Fibroblast of skin of scalp (primary cell): ENCODE results near the gene TMEM167A. TPM values are rescaled to one million over a fixed set of nuclear protein-coding genes. Genes with fewer than 3 reads are reported as not detected.
A peak's percentile ranks its signal among the peaks of the same experiment; 100 is the strongest.

Experiments
- DNase-seq: peaks from one replicate; pipeline ENCODE4 v3.0.0-alpha.2; 2013
- polyA plus RNA-seq, 2 experiments: library from polyadenylated mRNA; unstranded; fragments of 120-200 nt; gene quantifications; one replicate each; pipeline ENCODE4 v1.2.1, GENCODE V29; 2013; ENCODE audit not compliant: insufficient read length in 2 of 2

The TMEM167A gene, protein sequence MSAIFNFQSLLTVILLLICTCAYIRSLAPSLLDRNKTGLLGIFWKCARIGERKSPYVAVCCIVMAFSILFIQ
- polyA plus RNA-seq (2013, experiment 1 of 2; ENCODE audit: insufficient read length): 122 TPM
- polyA plus RNA-seq (2013, experiment 2 of 2; ENCODE audit: insufficient read length): 128 TPM

DNA sequence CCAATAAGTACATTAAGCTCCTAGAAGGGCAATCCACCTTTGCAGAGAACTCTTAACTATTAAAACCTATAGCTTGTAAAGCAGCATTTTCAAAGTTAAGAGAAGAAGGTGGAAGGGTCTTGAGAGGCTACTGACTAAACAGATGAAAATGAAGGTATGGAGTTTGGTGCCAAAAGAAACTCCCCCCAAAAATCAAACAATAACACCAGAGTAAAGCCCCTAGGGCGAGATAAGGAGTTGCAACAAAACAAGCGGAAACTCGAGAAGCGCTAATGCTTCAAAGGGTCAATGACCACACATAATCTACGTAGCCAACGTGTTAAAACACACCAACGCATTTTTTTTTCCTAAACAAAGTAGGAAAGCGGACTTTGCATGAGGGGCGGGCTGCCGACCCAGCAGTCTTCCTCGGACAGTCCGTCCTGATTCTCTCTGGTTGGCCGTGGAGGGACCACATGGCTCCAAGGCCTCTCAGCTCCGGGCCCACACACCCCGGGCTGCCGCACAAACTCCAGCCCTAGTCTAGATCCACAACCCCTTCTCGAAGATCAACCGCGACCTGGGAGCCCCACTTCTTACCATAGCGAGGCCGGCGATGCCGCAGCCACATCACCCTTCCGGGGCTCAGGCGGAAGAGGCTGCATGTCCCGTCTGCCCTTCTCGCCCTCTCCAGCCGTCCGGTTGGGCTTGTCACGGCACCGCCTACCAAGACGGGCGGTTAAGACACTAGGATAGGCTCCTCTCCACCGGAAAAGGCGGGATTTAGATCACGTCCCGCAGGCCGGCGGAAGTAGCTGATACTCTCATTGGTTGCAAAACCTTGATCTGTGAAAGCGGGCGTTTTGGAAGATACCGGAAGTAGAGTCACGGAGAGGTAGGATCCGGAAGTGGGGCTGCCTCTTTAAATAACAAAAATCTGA, at the start of gene TMEM167A, which contains the start of gene XRCC4:
TSS of gene TMEM167A (minus strand) at position 653 of the 920 bp plus-strand sequence. CDS start at position 582, 71 bp downstream.
TSS of gene XRCC4 (plus strand) at position 806 of the 920 bp plus-strand sequence. CDS start 27,373 bp downstream, outside the sequence.
- peak; percentile 99 for DNase-seq

DNA sequence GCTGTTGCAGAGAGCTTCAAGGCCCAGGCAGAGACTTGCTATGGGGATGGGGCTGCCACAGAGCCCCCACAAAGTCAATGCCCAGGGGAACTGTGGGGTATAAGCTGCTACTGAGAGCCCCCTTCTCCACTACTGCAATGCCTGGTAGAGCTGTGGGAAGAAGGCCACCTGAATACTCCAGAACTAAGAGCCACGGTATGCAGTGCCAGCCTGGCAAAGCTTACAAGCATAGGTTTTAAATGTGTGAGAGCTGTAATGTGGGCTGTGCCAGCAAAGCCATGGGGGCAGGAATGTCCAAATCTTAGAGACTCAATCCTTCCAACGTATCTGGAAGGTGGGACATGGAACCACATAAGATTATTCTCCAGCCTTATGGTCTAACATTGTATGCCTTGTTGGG, 49.3 kb upstream of the TMEM167A start:
- DNase-seq: no peak

- DNase-seq: no peak
Observed at GRCh38 chr5:83125560-83125959, 48.4 kb upstream of the TMEM167A start.

DNA sequence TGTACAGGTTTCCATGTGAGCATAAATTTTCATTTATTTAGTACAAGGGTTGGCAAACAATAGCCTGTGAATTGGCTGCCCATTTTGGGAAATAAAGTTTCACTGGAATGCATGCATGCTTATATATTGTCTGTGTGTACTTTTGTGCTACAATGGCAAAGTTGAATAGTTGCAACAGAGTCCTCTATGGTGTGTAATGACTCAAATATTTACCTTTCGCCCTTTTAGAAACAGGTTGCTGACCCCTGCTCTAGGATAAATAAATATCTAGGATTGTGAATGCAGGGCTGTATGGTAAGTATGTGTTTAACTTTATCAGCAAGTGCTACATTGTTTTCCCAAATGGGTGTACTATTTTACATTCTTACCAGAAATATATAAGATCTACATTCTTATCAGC, 47.4 kb upstream of the TMEM167A start:
- no peak for DNase-seq

DNA sequence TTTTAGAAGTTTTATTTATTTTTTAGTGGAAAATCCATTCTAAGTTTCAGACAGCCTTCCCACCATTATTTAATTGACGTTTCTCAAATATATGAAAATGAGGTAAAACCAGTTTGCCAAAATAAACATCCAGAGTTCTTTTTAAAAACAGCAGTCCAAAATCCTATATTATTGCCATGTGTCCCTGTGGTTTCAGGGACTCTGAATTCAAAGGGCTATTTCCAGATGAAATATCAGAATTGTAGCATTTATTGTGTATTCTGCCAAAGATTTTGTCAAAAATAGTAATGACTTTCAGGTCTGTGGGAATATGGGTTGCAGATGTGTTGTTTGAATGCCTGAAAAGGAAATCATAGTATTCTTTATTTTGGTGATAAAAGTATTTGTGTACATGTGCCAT, 41.8 kb upstream of the TMEM167A start:
- DNase-seq: no peak

DNA sequence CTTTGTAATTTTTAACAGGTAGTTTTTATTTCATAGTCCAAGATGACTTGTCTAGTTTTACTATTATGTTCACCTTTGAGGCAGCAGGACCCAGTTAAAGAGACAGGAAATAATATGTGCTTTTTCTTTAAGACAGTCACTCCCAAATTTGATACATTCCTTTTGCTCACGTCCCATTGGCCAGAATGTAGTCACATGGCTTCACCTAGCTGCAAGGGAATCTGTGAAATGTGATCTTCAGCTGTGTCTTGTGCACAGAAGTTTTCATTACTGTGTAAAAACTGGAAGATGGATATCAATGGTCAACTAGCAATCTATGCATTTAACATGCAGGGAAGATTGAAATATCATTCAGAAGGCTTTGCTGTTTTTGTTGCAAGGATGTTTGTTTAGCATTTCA, 41.3 kb upstream of the TMEM167A start:
- DNase-seq: no peak

DNA sequence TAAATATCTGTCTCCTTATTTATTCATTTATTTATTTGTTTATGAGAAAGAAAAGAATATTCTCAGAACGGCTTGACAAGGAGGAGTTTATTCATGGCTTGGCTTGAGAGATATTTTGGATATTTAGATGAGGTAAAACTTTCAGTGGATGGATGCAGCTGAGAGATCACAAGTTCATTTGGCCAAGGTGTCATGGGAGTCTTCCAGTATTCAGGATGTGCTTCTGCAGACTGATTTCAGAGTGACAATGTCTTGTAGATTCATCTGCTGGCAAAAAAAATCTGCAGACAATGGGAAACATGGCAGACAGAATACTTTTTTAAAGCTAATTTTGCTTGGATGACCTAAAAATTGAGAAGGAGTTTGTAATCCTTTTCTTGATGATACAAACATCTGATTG, 38.6 kb upstream of the TMEM167A start:
- no peak for DNase-seq

GRCh38 chr5:83109380-83109779, 32.2 kb upstream of the TMEM167A start:
- DNase-seq: no peak

DNA sequence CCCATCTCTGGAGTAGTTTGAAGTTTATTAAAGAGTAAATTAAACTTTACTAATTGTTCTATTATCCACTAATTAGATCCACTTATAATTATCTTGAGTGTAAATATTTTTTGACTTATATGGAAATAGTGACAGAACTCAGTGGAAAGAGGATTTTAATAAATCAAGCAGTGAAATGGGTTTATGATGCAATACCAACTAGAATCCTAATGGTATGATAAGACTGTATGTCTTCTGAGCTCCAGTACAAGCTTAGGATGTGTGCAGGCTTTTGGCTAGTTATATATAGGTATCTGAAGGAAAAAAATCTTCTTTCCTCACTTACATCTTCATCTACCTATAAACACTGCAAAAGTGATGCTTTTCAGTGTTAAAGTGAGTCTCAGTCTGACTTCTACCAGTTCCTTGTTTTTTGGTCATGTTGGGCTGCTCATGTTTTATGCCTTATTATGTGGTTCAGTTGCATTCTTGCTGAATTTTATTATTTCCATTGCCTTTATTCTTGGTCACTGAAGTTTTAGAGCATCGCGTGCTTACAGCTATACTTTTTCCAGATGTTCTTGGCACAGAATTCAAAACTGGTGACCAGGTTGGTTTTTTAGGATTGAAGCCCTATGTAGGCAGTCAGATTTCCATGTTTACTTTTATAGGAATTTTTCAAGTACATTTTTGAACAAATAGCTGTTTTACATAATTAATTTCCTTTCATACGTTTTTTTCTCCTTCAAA, 30.7 kb upstream of the TMEM167A start:
- DNase-seq: peak; percentile 55

GRCh38 chr5:83104021-83104420, 26.8 kb upstream of the TMEM167A start:
- DNase-seq: peak; percentile 65

- DNase-seq: no peak
Observed at GRCh38 chr5:83102364-83102980, 25.3 kb upstream of the TMEM167A start.

GRCh38 chr5:83101514-83101913, 24.3 kb upstream of the TMEM167A start:
- no peak for DNase-seq

GRCh38 chr5:83099445-83099844, 22.3 kb upstream of the TMEM167A start:
- DNase-seq: no peak

GRCh38 chr5:83099001-83099400, 21.8 kb upstream of the TMEM167A start:
- DNase-seq: no peak

- DNase-seq: peak; percentile 45
Observed at GRCh38 chr5:83097689-83098231, 20.6 kb upstream of the TMEM167A start.

DNA sequence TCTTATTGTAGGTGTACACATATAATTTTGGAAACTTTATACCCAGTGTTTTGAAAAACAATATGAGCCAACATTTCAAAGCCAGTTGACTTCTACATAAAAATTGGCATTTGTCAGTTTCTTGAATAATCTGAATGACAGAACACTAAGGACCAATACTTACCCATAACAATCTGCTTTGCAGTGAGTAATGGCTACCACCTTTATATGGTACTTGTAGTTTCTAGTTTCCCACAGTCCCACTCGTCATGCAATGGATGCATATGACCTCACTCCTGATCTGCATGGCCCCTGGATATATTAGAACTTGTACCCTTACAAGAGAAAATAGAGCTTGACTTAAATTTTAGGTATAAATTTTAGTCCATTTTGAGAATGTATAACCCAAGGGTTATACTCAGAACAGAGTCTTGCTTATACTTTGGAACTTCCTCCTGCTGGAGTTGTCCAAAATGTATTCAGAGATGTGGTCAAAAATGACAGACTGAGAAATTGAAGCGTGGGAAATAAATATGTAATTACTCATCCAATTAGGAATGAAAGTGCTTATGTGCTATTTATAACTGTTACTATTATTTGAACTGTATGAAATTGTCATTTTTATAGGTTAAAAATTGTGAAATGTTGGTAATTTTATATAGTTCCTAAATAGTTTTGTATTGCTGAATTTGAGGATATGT, 19.6 kb upstream of the TMEM167A start:
- DNase-seq: peak; percentile 78

GRCh38 chr5:83095957-83096539, 18.9 kb upstream of the TMEM167A start:
- peak; percentile 92 for DNase-seq

DNA sequence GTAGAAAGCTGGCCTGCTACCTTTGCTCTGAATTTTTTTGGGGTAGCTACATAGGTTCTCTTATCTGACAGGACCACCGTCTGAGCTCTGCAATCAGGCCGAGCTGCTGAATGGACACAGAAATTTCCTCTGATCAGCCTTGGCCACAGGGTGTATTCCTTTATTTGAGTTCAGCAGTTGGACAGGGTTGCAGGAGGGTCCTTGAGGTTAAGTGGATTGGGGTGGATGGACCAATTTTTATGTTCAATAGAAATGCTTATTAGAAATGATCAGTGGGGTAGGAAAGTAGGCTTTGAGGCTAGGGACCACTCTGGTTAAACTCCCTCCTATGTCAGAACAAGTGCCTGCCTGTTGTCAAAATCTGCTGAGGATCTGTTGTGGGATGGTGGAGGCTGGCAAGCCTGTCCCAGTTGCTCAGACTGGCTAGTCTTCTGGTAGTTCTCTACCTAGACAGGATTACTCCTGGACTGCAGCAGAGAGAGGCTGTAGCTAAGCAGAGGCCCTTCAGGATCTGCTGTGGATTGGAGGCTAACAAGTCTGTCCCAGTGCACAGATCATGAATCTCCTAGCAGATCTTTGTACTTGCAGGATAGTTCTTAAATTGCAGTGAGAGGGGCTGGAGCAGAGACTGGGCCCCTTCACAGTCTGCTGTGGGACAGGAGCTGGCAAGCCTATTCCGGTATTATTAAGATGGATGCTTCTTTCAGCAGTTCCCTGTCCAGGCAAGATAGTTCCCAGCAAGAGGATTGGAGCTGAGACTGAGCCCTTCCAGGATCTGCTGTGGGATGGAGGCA, 18.2 kb upstream of the TMEM167A start:
- no peak for DNase-seq

- DNase-seq: no peak
Observed at GRCh38 chr5:83093692-83094091, 16.5 kb upstream of the TMEM167A start.

GRCh38 chr5:83092619-83093018, 15.4 kb upstream of the TMEM167A start:
- no peak for DNase-seq

DNA sequence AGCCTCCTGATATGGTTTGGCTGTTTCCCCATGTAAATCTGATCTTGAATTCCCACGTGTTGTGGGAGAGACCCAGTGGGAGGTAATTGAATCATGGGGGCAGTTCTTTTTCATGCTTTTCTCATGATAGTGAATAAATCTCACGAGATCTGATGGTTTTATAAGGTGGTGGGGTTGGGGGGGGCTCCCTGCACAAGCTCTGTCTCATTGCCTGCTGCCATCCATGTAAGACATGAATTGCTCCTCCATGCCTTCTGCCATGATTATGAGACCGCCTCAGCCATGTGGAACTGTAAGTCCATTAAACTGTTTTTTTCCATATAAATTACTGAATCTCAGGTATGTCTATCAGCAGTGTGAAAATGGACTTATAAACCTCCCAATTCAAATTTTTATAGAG, 13.0 kb upstream of the TMEM167A start:
- no peak for DNase-seq
